ENCODE data around the gene SLC25A29.

The SLC25A29 gene

GRCh38 chr14:100332797-100333196 is 26.6 kb upstream of the SLC25A29 start:
- H3K9me3 ChIP-seq (ENCODE audit: control extremely low read depth in 1 of 5, control insufficient read depth in 4 of 5, insufficient read depth in 2 of 5, low read depth in 1 of 5, low read length in 4 of 5), result no peaks in the 10 kb centered on the region
- ChIA-PET POLR2A (no interaction called here), CTCF (no interaction called here)
- no peaks in the 10 kb centered on the region for H3K27me3 ChIP-seq (replicated peaks in 2 of 5; ENCODE audit: control insufficient read depth in 4 of 5, insufficient read depth in 5 of 5, low read length in 4 of 5)
- H3K36me3 ChIP-seq (ENCODE audit: control insufficient read depth in 4 of 4, insufficient read depth in 4 of 4, low read length in 3 of 4), result peaks cover 0 to 32% (median 11%) of the 10 kb centered on the region in 4 experiments
- no peaks in the 10 kb centered on the region for H3K4me1 ChIP-seq (ENCODE audit: control extremely low read depth in 1 of 4, control insufficient read depth in 4 of 4, insufficient read depth in 4 of 4, low read length in 3 of 4)
- H3K27ac ChIP-seq (ENCODE audit: insufficient read depth in 1 of 2, low read depth in 1 of 2, low read length in 2 of 2, poor library complexity in 1 of 2, severe bottlenecking in 2 of 2), result no peak overlapping the region
- 99% methylated on average over 8 of the region's 8 CpGs for WGBS (ENCODE audit: insufficient coverage)
- DNase-seq, result no peak
- H3K4me3 ChIP-seq (ENCODE audit: control insufficient read depth in 1 of 7, extremely low read depth in 1 of 7, insufficient read depth in 4 of 7, low read depth in 2 of 7, low read length in 6 of 7), result no peak overlapping the region

DNA sequence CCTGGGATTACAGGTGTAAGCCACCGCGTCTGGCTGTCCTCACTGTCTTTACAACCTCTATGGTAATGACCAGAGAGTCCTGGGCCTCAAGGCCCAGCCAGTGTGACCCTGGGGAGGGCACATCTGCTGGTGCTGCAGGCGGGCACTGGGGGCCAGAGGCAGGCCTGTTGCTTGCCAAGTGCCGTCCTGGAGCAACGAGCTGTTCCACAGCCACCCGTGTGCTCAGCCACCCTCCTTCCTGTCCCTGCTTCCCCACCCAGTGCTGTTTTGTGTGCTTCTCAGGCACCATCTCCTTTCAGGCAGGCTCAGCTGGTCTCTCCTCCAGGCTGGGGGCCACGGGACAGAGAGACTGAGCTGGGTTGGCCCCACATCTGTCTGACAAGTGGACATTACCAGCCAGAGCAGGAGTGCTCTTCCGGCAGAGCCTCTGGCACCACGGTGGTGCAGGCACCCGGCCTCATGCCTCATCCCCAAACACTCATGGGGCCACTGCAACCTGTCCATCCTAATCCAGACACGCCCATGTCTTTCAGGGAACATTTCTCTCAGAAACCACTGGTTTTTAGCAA is 25.9 kb upstream of the SLC25A29 start:
- POLR2A ChIA-PET, result no interaction called here
- H3K4me1 ChIP-seq (ENCODE audit: control extremely low read depth in 1 of 4, control insufficient read depth in 4 of 4, insufficient read depth in 4 of 4, low read length in 3 of 4), result no peaks in the 10 kb centered on the region
- peaks cover 0 to 29% (median 10%) of the 10 kb centered on the region in 4 experiments for H3K36me3 ChIP-seq (ENCODE audit: control insufficient read depth in 4 of 4, insufficient read depth in 4 of 4, low read length in 3 of 4)
- no peaks in the 10 kb centered on the region for H3K9me3 ChIP-seq (ENCODE audit: control extremely low read depth in 1 of 5, control insufficient read depth in 4 of 5, insufficient read depth in 2 of 5, low read depth in 1 of 5, low read length in 4 of 5)
- no peak overlapping the region for H3K27ac ChIP-seq (ENCODE audit: insufficient read depth in 1 of 2, low read depth in 1 of 2, low read length in 2 of 2, poor library complexity in 1 of 2, severe bottlenecking in 2 of 2)
- 89% methylated on average over 8 of the region's 11 CpGs for WGBS (ENCODE audit: insufficient coverage)
- H3K27me3 ChIP-seq (replicated peaks in 2 of 5; ENCODE audit: control insufficient read depth in 4 of 5, insufficient read depth in 5 of 5, low read length in 4 of 5), result no peaks in the 10 kb centered on the region
- CTCF ChIA-PET, result interaction anchor here (1.0 kb wide), 1 partner anchor 9 kb away, joined by 3 read pairs; the partner anchor contains the start of gene SLC25A47
- H3K4me3 ChIP-seq (ENCODE audit: control insufficient read depth in 1 of 7, extremely low read depth in 1 of 7, insufficient read depth in 4 of 7, low read depth in 2 of 7, low read length in 6 of 7), result no peak overlapping the region
- no peak for DNase-seq

GRCh38 chr14:100330388-100330931 is 24.2 kb upstream of the SLC25A29 start:
- no peak for DNase-seq
- ChIA-PET POLR2A (no interaction called here), CTCF (interaction anchor here (0.9 to 1.2 kb wide), 2 partner anchors 9 to 17 kb away, joined by 3 read pairs; no protein-coding TSS in a partner anchor)
- H3K27me3 ChIP-seq (replicated peaks in 2 of 5; ENCODE audit: control insufficient read depth in 4 of 5, insufficient read depth in 5 of 5, low read length in 4 of 5), result no peaks in the 10 kb centered on the region
- H3K9me3 ChIP-seq (ENCODE audit: control extremely low read depth in 1 of 5, control insufficient read depth in 4 of 5, insufficient read depth in 2 of 5, low read depth in 1 of 5, low read length in 4 of 5), result no peaks in the 10 kb centered on the region
- H3K36me3 ChIP-seq (ENCODE audit: control insufficient read depth in 4 of 4, insufficient read depth in 4 of 4, low read length in 3 of 4), result peaks cover 0 to 17% (median 3%) of the 10 kb centered on the region in 4 experiments
- H3K4me3 ChIP-seq (ENCODE audit: control insufficient read depth in 1 of 7, extremely low read depth in 1 of 7, insufficient read depth in 4 of 7, low read depth in 2 of 7, low read length in 6 of 7), result no peak overlapping the region
- 94% methylated on average over 7 of the region's 13 CpGs for WGBS (ENCODE audit: insufficient coverage)
- H3K27ac ChIP-seq (ENCODE audit: insufficient read depth in 1 of 2, low read depth in 1 of 2, low read length in 2 of 2, poor library complexity in 1 of 2, severe bottlenecking in 2 of 2), result no peak overlapping the region
- no peaks in the 10 kb centered on the region for H3K4me1 ChIP-seq (ENCODE audit: control extremely low read depth in 1 of 4, control insufficient read depth in 4 of 4, insufficient read depth in 4 of 4, low read length in 3 of 4)

DNA sequence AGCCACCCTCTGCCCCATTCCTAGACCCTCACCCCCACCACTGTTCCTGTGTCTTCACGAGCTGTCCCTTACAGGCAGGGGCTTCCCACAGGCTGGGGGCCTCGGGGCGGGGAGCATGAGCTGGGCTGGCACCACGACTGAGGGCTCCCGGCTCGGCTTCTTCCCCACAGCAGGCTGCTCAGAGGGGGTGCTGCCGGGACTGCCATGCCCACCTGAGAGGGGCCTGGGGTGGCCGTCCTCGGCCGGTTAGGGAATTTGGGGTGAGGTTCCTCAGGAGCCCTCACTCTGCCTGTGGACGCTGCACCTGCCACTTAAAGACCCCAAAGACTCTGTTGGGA is 23.7 kb upstream of the SLC25A29 start:
- DNase-seq, result no peak

GRCh38 chr14:100329233-100330006 is 23.2 kb upstream of the SLC25A29 start:
- ChIA-PET CTCF (no interaction called here), POLR2A (no interaction called here)
- no peaks in the 10 kb centered on the region for H3K27me3 ChIP-seq (replicated peaks in 2 of 5; ENCODE audit: control insufficient read depth in 4 of 5, insufficient read depth in 5 of 5, low read length in 4 of 5)
- no peaks in the 10 kb centered on the region for H3K9me3 ChIP-seq (ENCODE audit: control extremely low read depth in 1 of 5, control insufficient read depth in 4 of 5, insufficient read depth in 2 of 5, low read depth in 1 of 5, low read length in 4 of 5)
- no peaks in the 10 kb centered on the region for H3K4me1 ChIP-seq (ENCODE audit: control extremely low read depth in 1 of 4, control insufficient read depth in 4 of 4, insufficient read depth in 4 of 4, low read length in 3 of 4)
- no peak overlapping the region for H3K4me3 ChIP-seq (ENCODE audit: control insufficient read depth in 1 of 7, extremely low read depth in 1 of 7, insufficient read depth in 4 of 7, low read depth in 2 of 7, low read length in 6 of 7)
- H3K27ac ChIP-seq (ENCODE audit: insufficient read depth in 1 of 2, low read depth in 1 of 2, low read length in 2 of 2, poor library complexity in 1 of 2, severe bottlenecking in 2 of 2), result no peak overlapping the region
- H3K36me3 ChIP-seq (ENCODE audit: control insufficient read depth in 4 of 4, insufficient read depth in 4 of 4, low read length in 3 of 4), result peaks cover 0 to 10% (median 3%) of the 10 kb centered on the region in 4 experiments
- WGBS (ENCODE audit: insufficient coverage), result 93% methylated on average over 36 of the region's 36 CpGs
- DNase-seq, result no peak

More for the DNA sequence above, 23.7 kb upstream of the SLC25A29 start:
- WGBS (ENCODE audit: insufficient coverage), result 94% methylated on average over 9 of the region's 11 CpGs
- Histone ChIP-seq H3K9me3 (ENCODE audit: control extremely low read depth in 1 of 5, control insufficient read depth in 4 of 5, insufficient read depth in 2 of 5, low read depth in 1 of 5, low read length in 4 of 5) (no peaks in the 10 kb centered on the region), H3K27ac (ENCODE audit: insufficient read depth in 1 of 2, low read depth in 1 of 2, low read length in 2 of 2, poor library complexity in 1 of 2, severe bottlenecking in 2 of 2) (no peak overlapping the region), H3K27me3 (replicated peaks in 2 of 5; ENCODE audit: control insufficient read depth in 4 of 5, insufficient read depth in 5 of 5, low read length in 4 of 5) (no peaks in the 10 kb centered on the region), H3K4me1 (ENCODE audit: control extremely low read depth in 1 of 4, control insufficient read depth in 4 of 4, insufficient read depth in 4 of 4, low read length in 3 of 4) (no peaks in the 10 kb centered on the region), H3K4me3 (ENCODE audit: control insufficient read depth in 1 of 7, extremely low read depth in 1 of 7, insufficient read depth in 4 of 7, low read depth in 2 of 7, low read length in 6 of 7) (no peak overlapping the region), H3K36me3 (ENCODE audit: control insufficient read depth in 4 of 4, insufficient read depth in 4 of 4, low read length in 3 of 4) (peaks cover 0 to 15% (median 3%) of the 10 kb centered on the region in 4 experiments)
- ChIA-PET CTCF (interaction anchor here (0.9 to 1.2 kb wide), 2 partner anchors 10 to 16 kb away, joined by 3 read pairs; no protein-coding TSS in a partner anchor), POLR2A (no interaction called here)

DNA sequence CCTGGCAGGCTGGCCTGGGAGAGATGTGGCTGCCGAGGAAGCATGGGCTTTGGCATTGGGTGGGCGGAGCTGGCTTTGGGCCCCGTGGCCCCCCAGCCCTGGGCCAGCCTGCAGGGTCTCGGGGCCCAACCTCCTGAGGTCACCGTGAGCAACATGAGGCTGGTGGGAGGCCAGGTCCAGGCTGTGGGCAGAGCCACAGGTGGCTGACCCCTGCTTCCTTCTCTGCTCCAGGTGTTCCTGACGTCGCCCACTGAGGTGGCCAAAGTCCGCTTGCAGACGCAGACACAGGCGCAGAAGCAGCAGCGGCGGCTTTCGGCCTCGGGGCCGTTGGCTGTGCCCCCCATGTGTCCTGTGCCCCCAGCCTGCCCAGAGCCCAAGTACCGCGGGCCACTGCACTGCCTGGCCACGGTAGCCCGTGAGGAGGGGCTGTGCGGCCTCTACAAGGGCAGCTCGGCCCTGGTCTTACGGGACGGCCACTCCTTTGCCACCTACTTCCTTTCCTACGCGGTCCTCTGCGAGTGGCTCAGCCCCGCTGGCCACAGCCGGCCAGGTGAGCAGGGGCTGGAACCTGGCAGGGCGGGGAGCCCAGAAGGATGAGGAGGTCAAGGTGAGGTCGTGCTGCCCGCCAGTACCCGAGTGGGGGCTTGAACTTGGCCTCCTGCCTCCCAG is 22.4 kb upstream of the SLC25A29 start:
- DNase-seq, result no peak
- Histone ChIP-seq H3K36me3 (ENCODE audit: control insufficient read depth in 4 of 4, insufficient read depth in 4 of 4, low read length in 3 of 4) (peaks cover 0 to 6% (median 0%) of the 10 kb centered on the region in 4 experiments), H3K27ac (ENCODE audit: insufficient read depth in 1 of 2, low read depth in 1 of 2, low read length in 2 of 2, poor library complexity in 1 of 2, severe bottlenecking in 2 of 2) (no peak overlapping the region), H3K4me3 (ENCODE audit: control insufficient read depth in 1 of 7, extremely low read depth in 1 of 7, insufficient read depth in 4 of 7, low read depth in 2 of 7, low read length in 6 of 7) (no peak overlapping the region), H3K4me1 (ENCODE audit: control extremely low read depth in 1 of 4, control insufficient read depth in 4 of 4, insufficient read depth in 4 of 4, low read length in 3 of 4) (no peaks in the 10 kb centered on the region), H3K9me3 (ENCODE audit: control extremely low read depth in 1 of 5, control insufficient read depth in 4 of 5, insufficient read depth in 2 of 5, low read depth in 1 of 5, low read length in 4 of 5) (no peaks in the 10 kb centered on the region), H3K27me3 (replicated peaks in 2 of 5; ENCODE audit: control insufficient read depth in 4 of 5, insufficient read depth in 5 of 5, low read length in 4 of 5) (no peaks in the 10 kb centered on the region)
- POLR2A ChIA-PET, result no interaction called here
- CTCF ChIA-PET, result no interaction called here
- WGBS (ENCODE audit: insufficient coverage), result 93% methylated on average over 31 of the region's 32 CpGs

GRCh38 chr14:100327128-100327527 is 20.9 kb upstream of the SLC25A29 start:
- H3K27ac ChIP-seq (ENCODE audit: insufficient read depth in 1 of 2, low read depth in 1 of 2, low read length in 2 of 2, poor library complexity in 1 of 2, severe bottlenecking in 2 of 2), result no peak overlapping the region
- H3K9me3 ChIP-seq (ENCODE audit: control extremely low read depth in 1 of 5, control insufficient read depth in 4 of 5, insufficient read depth in 2 of 5, low read depth in 1 of 5, low read length in 4 of 5), result no peaks in the 10 kb centered on the region
- no peak overlapping the region for H3K4me3 ChIP-seq (ENCODE audit: control insufficient read depth in 1 of 7, extremely low read depth in 1 of 7, insufficient read depth in 4 of 7, low read depth in 2 of 7, low read length in 6 of 7)
- ChIA-PET POLR2A (no interaction called here), CTCF (no interaction called here)
- H3K36me3 ChIP-seq (ENCODE audit: control insufficient read depth in 4 of 4, insufficient read depth in 4 of 4, low read length in 3 of 4), result no peaks in the 10 kb centered on the region
- no peaks in the 10 kb centered on the region for H3K4me1 ChIP-seq (ENCODE audit: control extremely low read depth in 1 of 4, control insufficient read depth in 4 of 4, insufficient read depth in 4 of 4, low read length in 3 of 4)
- H3K27me3 ChIP-seq (replicated peaks in 2 of 5; ENCODE audit: control insufficient read depth in 4 of 5, insufficient read depth in 5 of 5, low read length in 4 of 5), result no peaks in the 10 kb centered on the region
- no peak for DNase-seq
- WGBS (ENCODE audit: insufficient coverage), result 96% methylated on average over 24 of the region's 24 CpGs
